ENCODE data around the gene ACSF3.

DNA sequence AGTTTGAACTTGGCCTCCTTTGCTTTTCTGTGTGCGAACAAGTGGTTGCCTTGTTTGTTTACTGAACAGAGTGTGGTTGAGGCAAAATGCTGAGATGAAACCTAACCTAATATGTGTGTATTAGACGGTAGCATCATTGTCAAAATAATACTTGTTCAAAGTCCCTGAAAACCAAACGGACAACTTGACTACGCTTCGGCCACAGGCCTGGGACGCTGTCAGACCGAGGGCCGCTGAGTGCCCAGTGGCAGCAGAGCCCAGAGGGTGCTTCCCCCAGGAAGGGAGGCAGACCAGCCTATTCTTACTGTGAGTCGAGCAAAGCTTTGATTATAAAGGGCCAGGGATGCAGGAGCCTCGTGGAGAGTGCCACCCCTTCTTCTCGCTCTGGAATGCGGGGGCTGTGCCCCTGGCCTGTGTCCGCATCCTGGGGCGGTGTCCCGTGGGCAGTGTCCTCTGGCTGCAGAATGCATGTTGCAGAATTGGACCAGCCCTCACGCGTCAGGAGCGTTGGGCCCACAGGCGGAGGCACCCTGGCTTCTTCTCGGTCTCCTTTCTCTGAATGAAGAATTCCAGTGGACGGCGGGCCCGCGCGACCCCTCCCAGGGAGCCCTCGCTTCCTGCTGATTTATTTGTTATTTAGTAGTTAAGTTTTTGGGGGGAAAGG lies 5.2 kb downstream of the ACSF3 start:
- no peak for TF ChIP-seq ESRRG (CRISPR knock-in tag; IDR thresholded peaks at IDR 0.05)
- TF ChIP-seq RARB (CRISPR knock-in tag; IDR thresholded peaks at IDR 0.05), result no peak
- TF ChIP-seq PATZ1 (CRISPR knock-in tag; IDR thresholded peaks at IDR 0.05; ENCODE audit: borderline replicate concordance), result no peak
- no peak for TF ChIP-seq ZNF8 (CRISPR knock-in tag; IDR thresholded peaks at IDR 0.05)
- TF ChIP-seq, protein P1, sequence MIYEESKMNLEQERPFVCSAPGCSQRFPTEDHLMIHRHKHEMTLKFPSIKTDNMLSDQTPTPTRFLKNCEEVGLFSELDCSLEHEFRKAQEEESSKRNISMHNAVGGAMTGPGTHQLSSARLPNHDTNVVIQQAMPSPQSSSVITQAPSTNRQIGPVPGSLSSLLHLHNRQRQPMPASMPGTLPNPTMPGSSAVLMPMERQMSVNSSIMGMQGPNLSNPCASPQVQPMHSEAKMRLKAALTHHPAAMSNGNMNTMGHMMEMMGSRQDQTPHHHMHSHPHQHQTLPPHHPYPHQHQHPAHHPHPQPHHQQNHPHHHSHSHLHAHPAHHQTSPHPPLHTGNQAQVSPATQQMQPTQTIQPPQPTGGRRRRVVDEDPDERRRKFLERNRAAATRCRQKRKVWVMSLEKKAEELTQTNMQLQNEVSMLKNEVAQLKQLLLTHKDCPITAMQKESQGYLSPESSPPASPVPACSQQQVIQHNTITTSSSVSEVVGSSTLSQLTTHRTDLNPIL (CRISPR knock-in tag; IDR thresholded peaks at IDR 0.05; ENCODE audit: low read depth), result no peak
- no peak for TF ChIP-seq CSRNP3 (CRISPR knock-in tag; IDR thresholded peaks at IDR 0.05)
- no peak for TF ChIP-seq GLIS3 (CRISPR knock-in tag; IDR thresholded peaks at IDR 0.05)

Measured in SK-N-SH treated with all-trans-retinoic acid at 6 μM for 48 hours (cell line).